DND-41 (cell line): ENCODE measurements around the gene IFITM2.

ENCODE experiments used
- EZH2 ChIP-seq: IDR thresholded peaks from 3 replicates; pipeline ENCODE4 v1.6.1; 2012; ENCODE audit warnings: borderline replicate concordance, low read depth, mild to moderate bottlenecking, moderate library complexity, low read length, inconsistent platforms; ENCODE audit not compliant: severe bottlenecking
- TF ChIP-seq, protein P1 (sequence below): IDR thresholded peaks from 2 replicates; pipeline ENCODE4 v1.5.1; 2012; ENCODE audit warnings: borderline replicate concordance, low read length, moderate library complexity, mild to moderate bottlenecking; ENCODE audit not compliant: poor library complexity, severe bottlenecking; ENCODE audit errors: extremely low read depth

DNA sequence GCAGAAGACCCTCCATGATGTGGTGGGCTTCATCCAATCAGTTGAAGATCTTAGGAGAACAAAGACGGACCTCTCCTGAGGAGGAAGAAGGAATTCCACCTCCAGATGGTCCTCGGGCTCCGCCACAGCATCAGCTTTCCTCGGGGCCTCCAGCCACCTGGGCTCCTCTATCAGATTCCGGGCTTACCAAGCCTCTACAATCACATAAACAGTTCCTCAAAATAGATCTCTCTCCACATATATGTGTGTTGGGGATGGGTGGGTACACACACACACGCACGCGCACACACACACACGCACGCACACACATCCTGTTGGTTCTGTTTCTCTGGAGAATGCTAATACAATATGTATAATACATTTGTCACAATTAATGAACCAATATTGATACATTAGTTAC lies 48.2 kb upstream of the IFITM2 start:
- TF ChIP-seq, protein P1, sequence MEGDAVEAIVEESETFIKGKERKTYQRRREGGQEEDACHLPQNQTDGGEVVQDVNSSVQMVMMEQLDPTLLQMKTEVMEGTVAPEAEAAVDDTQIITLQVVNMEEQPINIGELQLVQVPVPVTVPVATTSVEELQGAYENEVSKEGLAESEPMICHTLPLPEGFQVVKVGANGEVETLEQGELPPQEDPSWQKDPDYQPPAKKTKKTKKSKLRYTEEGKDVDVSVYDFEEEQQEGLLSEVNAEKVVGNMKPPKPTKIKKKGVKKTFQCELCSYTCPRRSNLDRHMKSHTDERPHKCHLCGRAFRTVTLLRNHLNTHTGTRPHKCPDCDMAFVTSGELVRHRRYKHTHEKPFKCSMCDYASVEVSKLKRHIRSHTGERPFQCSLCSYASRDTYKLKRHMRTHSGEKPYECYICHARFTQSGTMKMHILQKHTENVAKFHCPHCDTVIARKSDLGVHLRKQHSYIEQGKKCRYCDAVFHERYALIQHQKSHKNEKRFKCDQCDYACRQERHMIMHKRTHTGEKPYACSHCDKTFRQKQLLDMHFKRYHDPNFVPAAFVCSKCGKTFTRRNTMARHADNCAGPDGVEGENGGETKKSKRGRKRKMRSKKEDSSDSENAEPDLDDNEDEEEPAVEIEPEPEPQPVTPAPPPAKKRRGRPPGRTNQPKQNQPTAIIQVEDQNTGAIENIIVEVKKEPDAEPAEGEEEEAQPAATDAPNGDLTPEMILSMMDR, result no peak
- no peak for TF ChIP-seq EZH2
